GM12891 (cell line): ENCODE results near the gene PTTG1IP2. TPM values are rescaled to one million over a fixed set of nuclear protein-coding genes. Genes with fewer than 3 reads are reported as not detected.

Experiments used
- DNase-seq: peaks from one replicate; pipeline ENCODE4 v3.0.0; 2011; ENCODE audit warnings: low spot score; ENCODE audit not compliant: insufficient read length
- FAIRE-seq: peaks from 2 replicates; lab custom pipeline; 2011; peaks lifted over from hg19 to GRCh38; lab: Jason Lieb, UNC
- PAX5 ChIP-seq: IDR thresholded peaks from 2 replicates; pipeline ENCODE4 v1.6.1; 2011; ENCODE audit warnings: low read length, moderate library complexity, mild to moderate bottlenecking; ENCODE audit not compliant: insufficient read depth, severe bottlenecking
- POLR2A ChIP-seq: IDR thresholded peaks from 2 replicates; pipeline ENCODE4 v1.6.1; 2011; ENCODE audit warnings: low read depth, low read length, control low read depth
- POLR2AphosphoS5 ChIP-seq: IDR thresholded peaks from 2 replicates; pipeline ENCODE4 v1.6.1; 2011; ENCODE audit warnings: low read depth, low read length, control low read depth
- POU2F2 ChIP-seq: IDR thresholded peaks from 2 replicates; pipeline ENCODE4 v1.6.1; 2011; ENCODE audit warnings: low read depth, mild to moderate bottlenecking, control low read depth, low read length, moderate library complexity
- SPI1 ChIP-seq: IDR thresholded peaks from 2 replicates; pipeline ENCODE4 v1.6.1; 2011; ENCODE audit warnings: low read depth, low read length, control low read depth
- TAF1 ChIP-seq: IDR thresholded peaks from 2 replicates; pipeline ENCODE4 v1.6.1; 2011; ENCODE audit warnings: low read depth, low read length, control low read depth
- polyA plus RNA-seq: library from polyadenylated mRNA; unstranded; fragments of >200 nt; gene quantifications from one replicate; pipeline ENCODE4 v1.2.1, GENCODE V29; 2012; ENCODE audit warnings: low read depth, missing spikeins, inconsistent platforms; ENCODE audit not compliant: missing spikeins

Gene PTTG1IP2
- polyA plus RNA-seq = not detected

GRCh38 chr7:90469554-90469953, at the start of gene PTTG1IP2:
PTTG1IP2 (plus strand) TSS chr7:90469639; CDS start chr7:90469787, 148 bp downstream.
- TF ChIP-seq PAX5 (no peak), SPI1 (no peak), POU2F2 (no peak), TAF1 (no peak), POLR2AphosphoS5 (no peak), POLR2A (no peak)
- no peak for FAIRE-seq
- DNase-seq = no peak

- FAIRE-seq (no peak), DNase-seq (no peak)
- TF ChIP-seq POU2F2 (no peak), POLR2A (no peak), SPI1 (no peak), TAF1 (no peak), POLR2AphosphoS5 (no peak), PAX5 (no peak)
Observed at GRCh38 chr7:90421651-90422050, 47.8 kb upstream of the PTTG1IP2 start.

GRCh38 chr7:90424720-90425119, 44.7 kb upstream of the PTTG1IP2 start:
- no peak for TF ChIP-seq POLR2AphosphoS5
- no peak for TF ChIP-seq POU2F2
- TF ChIP-seq POLR2A = no peak
- peak; percentile 67 for TF ChIP-seq SPI1
- FAIRE-seq (peak; percentile 88), DNase-seq (no peak)

- FAIRE-seq (no peak), DNase-seq (no peak)
- no peak for TF ChIP-seq POLR2AphosphoS5
- TF ChIP-seq POU2F2 = no peak
- TF ChIP-seq POLR2A = no peak
- no peak for TF ChIP-seq PAX5
- no peak for TF ChIP-seq SPI1
- TF ChIP-seq TAF1 = no peak
Observed at GRCh38 chr7:90425376-90425775, 44.1 kb upstream of the PTTG1IP2 start.

- TF ChIP-seq TAF1 (no peak), POLR2A (no peak), PAX5 (no peak), POLR2AphosphoS5 (no peak), POU2F2 (no peak), SPI1 (no peak)
- no peak for FAIRE-seq
- no peak for DNase-seq
Observed at GRCh38 chr7:90430614-90431460, 38.6 kb upstream of the PTTG1IP2 start.

DNA sequence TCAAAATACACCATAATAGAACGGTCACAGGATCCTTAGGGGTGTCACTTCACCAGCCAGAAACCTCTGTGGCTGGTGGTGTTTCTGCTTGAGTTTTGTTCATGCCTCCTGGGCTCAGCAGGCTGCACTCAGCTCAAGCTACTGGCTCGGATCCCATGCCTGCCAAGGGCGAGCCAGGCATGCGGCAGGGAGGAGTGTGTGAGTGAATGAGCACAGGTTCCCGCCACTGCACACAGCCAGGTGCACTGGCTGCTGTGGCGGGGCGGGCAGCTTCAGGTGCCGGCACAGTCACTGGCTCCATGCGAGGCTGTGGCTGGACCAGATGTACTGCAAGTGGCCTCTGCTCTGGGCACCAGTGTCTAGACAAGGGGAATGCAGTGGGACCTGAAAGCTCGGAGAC, 36.7 kb upstream of the PTTG1IP2 start:
- DNase-seq (no peak), FAIRE-seq (no peak)
- no peak for TF ChIP-seq TAF1
- no peak for TF ChIP-seq POU2F2
- no peak for TF ChIP-seq PAX5
- TF ChIP-seq POLR2A = no peak
- TF ChIP-seq POLR2AphosphoS5 = no peak
- no peak for TF ChIP-seq SPI1

- DNase-seq (no peak), FAIRE-seq (no peak)
- TF ChIP-seq SPI1 (no peak), POLR2AphosphoS5 (no peak), POLR2A (no peak), TAF1 (no peak), PAX5 (no peak), POU2F2 (no peak)
Observed at GRCh38 chr7:90433221-90433620, 36.2 kb upstream of the PTTG1IP2 start.

- DNase-seq = no peak
- TF ChIP-seq POU2F2 (no peak), PAX5 (no peak), TAF1 (no peak), SPI1 (no peak), POLR2A (no peak), POLR2AphosphoS5 (no peak)
- no peak for FAIRE-seq
Observed at GRCh38 chr7:90445633-90446032, 23.8 kb upstream of the PTTG1IP2 start.

GRCh38 chr7:90446137-90446899, 23.1 kb upstream of the PTTG1IP2 start:
- FAIRE-seq (no peak), DNase-seq (no peak)
- TF ChIP-seq SPI1 (no peak), TAF1 (no peak), POLR2A (no peak), POLR2AphosphoS5 (no peak), POU2F2 (no peak), PAX5 (no peak)
